T-cell (primary cell): Measurements from ENCODE around the gene LDLRAP1. TPM values are rescaled to one million over a fixed set of nuclear protein-coding genes. Genes with fewer than 3 reads are reported as not detected.

Source experiments
- ATAC-seq, 4 experiments: fragments of 200-7000 bp in 3 of 4; fragments of 150-1000 bp in 1 of 4; cut with Tn5 transposase; replicated peaks in 1 of 4; 1 replicate in 3 of 4; 2 replicates in 1 of 4; pipeline ENCODE4 v1.10.0; 2021; ENCODE audit warnings: moderate library complexity in 3 of 4, mild to moderate bottlenecking in 2 of 4, moderate number of reproducible peaks in 1 of 4
- CTCF ChIA-PET, 2 donors: fragments of 300-600 bp; sonication (Branson Sonifier 250); formaldehyde crosslinking; loops; one replicate each; lab custom pipeline; 2022; ENCODE audit warnings: antibody characterized with exemption in 2 of 2; lab: Charles Lee
- POLR2A ChIA-PET, 2 donors: fragments of 300-600 bp; sonication (Branson Sonifier 250); formaldehyde crosslinking; loops; one replicate each; lab custom pipeline; 2022; ENCODE audit warnings: antibody characterized with exemption in 2 of 2; lab: Charles Lee
- DNase-seq, 35 experiments: peaks; one replicate each; pipeline versions ENCODE4 v3.0.0 to v3.0.0-alpha.2; 2013 to 2023
- H3K27ac ChIP-seq: one replicate; pipeline ENCODE4 v1.5.1; 2013; ENCODE audit warnings: low read length
- H3K27me3 ChIP-seq, 2 experiments: replicated peaks in 1 of 2; 1 replicate in 1 of 2; 2 replicates in 1 of 2; pipeline versions ENCODE4 v1.6.1 to v1.7.0; 2013; ENCODE audit warnings: low read length in 1 of 2, mixed read lengths in 1 of 2; ENCODE audit not compliant: control insufficient read depth in 2 of 2, insufficient read depth in 2 of 2; ENCODE audit errors: extremely low read depth in 1 of 2
- H3K36me3 ChIP-seq, 2 donors: 1 replicate in 1 of 2; 2 replicates in 1 of 2; pipeline versions ENCODE4 v1.6.1 to v1.7.0; 2013; ENCODE audit warnings: low read length in 1 of 2; ENCODE audit not compliant: control insufficient read depth in 2 of 2, insufficient read depth in 1 of 2; ENCODE audit errors: extremely low read depth in 1 of 2
- H3K4me1 ChIP-seq, 2 experiments: 1 replicate in 1 of 2; 2 replicates in 1 of 2; pipeline versions ENCODE4 v1.6.1 to v1.7.0; 2013; ENCODE audit warnings: low read length in 2 of 2, mixed read lengths in 1 of 2; ENCODE audit not compliant: insufficient read depth in 2 of 2, control insufficient read depth in 1 of 2; ENCODE audit errors: extremely low read depth in 1 of 2
- H3K4me3 ChIP-seq, 2 donors: 1 replicate in 1 of 2; 2 replicates in 1 of 2; pipeline versions ENCODE4 v1.5.1 to v1.7.0; 2013; ENCODE audit warnings: mild to moderate bottlenecking in 2 of 2, low read length in 1 of 2, moderate library complexity in 1 of 2; ENCODE audit not compliant: control insufficient read depth in 1 of 2; ENCODE audit errors: extremely low read depth in 1 of 2
- H3K9me3 ChIP-seq: 2 replicates; pipeline ENCODE4 v1.7.0; 2013
- H3K27ac Mint-ChIP-seq, 2 donors: one replicate each; pipeline ENCODE4 v1.8.0; 2020 to 2021; ENCODE audit warnings: mild to moderate bottlenecking in 2 of 2, mixed read lengths in 2 of 2
- H3K27me3 Mint-ChIP-seq, 2 donors: one replicate each; pipeline ENCODE4 v1.8.0; 2021 to 2022; ENCODE audit warnings: mixed read lengths in 2 of 2
- H3K36me3 Mint-ChIP-seq: one replicate; pipeline ENCODE4 v1.8.0; 2021; ENCODE audit warnings: mixed read lengths
- H3K4me1 Mint-ChIP-seq, 3 donors: one replicate each; pipeline ENCODE4 v1.8.0; 2020 to 2022; ENCODE audit warnings: mixed read lengths in 3 of 3, mild to moderate bottlenecking in 1 of 3
- H3K4me3 Mint-ChIP-seq, 3 donors: one replicate each; pipeline ENCODE4 v1.8.0; 2020 to 2022; ENCODE audit warnings: mild to moderate bottlenecking in 3 of 3, mixed read lengths in 3 of 3, moderate library complexity in 3 of 3
- H3K9me3 Mint-ChIP-seq, 3 donors: one replicate each; pipeline ENCODE4 v1.8.0; 2020 to 2022; ENCODE audit warnings: mixed read lengths in 3 of 3
- WGBS: methylation state at CpG from one replicate; pipeline ENCODE4 v1.1.5; 2013; ENCODE audit warnings: missing lambda C conversion rate; ENCODE audit not compliant: insufficient coverage; 5-methylcytosine and 5-hydroxymethylcytosine counted together
- total RNA-seq, 35 experiments: library from RNA in 6 of 35; stranded (reverse) in 6 of 35; fragments of 120-200 nt in 1 of 35; gene quantifications; one replicate each; pipeline versions ENCODE4 v1.2.1 to v1.2.4 and lab custom pipeline; 2013 to 2026

LDLRAP1 gene
- total RNA-seq, 5 donors from 2014 or later (not counting 1 experiment from before 2014, with no cell fraction given) = 143 to 298 (median 222) TPM

DNA sequence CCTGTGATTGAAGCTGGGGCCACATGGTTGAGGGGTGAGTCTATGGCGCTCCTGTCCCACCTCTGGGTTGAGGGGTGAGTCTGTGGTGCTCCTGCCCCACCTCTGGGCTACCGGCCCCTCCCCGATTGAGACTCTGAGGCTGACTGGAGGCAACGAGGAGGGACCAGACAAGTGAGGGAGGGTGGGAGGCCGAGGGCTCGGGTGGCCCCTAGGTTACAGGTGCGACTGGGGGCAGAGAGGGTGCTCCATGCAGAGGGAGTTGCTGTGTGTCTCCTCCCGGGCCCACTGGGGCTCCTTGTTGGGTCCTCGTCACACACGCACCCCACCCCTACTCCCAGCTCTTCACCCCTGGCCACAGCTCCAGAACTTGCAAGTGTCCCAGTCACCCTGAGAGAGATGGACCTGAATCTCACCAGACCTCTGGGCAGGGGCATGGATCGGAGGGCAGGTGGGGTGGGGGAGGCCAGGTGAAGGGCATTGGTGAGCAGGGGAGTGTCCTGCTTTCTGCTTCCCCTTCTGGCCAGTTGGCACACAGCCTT is 12.8 kb downstream of the LDLRAP1 start:
- Histone ChIP-seq H3K4me3 (no peak overlapping the region), H3K9me3 (no peaks in the 10 kb centered on the region), H3K27me3 (no peaks in the 10 kb centered on the region), H3K4me1 (peaks cover 83 to 99% of the 10 kb centered on the region in 2 experiments), H3K36me3 (peaks cover 8 to 41% of the 10 kb centered on the region in 2 donors), H3K27ac (peak overlapping the region; percentile 68)
- POLR2A ChIA-PET = no interaction called here
- DNase-seq = no peak
- no peak for ATAC-seq
- H3K4me1 Mint-ChIP-seq = peaks cover 95 to 99% (median 99%) of the 10 kb centered on the region in 3 donors
- WGBS = 78% methylated on average over 5 of the region's 11 CpGs
- CTCF ChIA-PET = interaction anchor here (0.5 to 0.9 kb wide), 4 partner anchors 10 to 205 kb away, joined by 3 to 4 read pairs (median 4); no protein-coding TSS in a partner anchor
- H3K4me3 Mint-ChIP-seq = peak overlapping the region in 1 of 3 donors; percentile 99
- peaks cover 44% of the 10 kb centered on the region for H3K36me3 Mint-ChIP-seq
- H3K27me3 Mint-ChIP-seq = no peaks in the 10 kb centered on the region
- H3K9me3 Mint-ChIP-seq = no peaks in the 10 kb centered on the region
- H3K27ac Mint-ChIP-seq = peak overlapping the region; percentile 97 to 100

GRCh38 chr1:25556791-25557476 is 13.5 kb downstream of the LDLRAP1 start:
- peak in 14 of 35 experiments; percentile 12 to 74 (median 40) for DNase-seq
- WGBS = 86% methylated on average over 10 of the region's 10 CpGs
- no peaks in the 10 kb centered on the region for H3K9me3 Mint-ChIP-seq
- H3K27ac Mint-ChIP-seq = peak overlapping the region; percentile 97 to 100
- Histone ChIP-seq H3K36me3 (peaks cover 8 to 41% of the 10 kb centered on the region in 2 donors), H3K27ac (peak overlapping the region; percentile 84), H3K4me1 (peaks cover 82 to 99% of the 10 kb centered on the region in 2 experiments), H3K9me3 (no peaks in the 10 kb centered on the region), H3K27me3 (no peaks in the 10 kb centered on the region), H3K4me3 (no peak overlapping the region)
- peaks cover 44% of the 10 kb centered on the region for H3K36me3 Mint-ChIP-seq
- ATAC-seq = peak; percentile 56 to 67 (median 63)
- H3K4me3 Mint-ChIP-seq = peak overlapping the region in 2 of 3 donors; percentile 4 to 99
- no peaks in the 10 kb centered on the region for H3K27me3 Mint-ChIP-seq
- POLR2A ChIA-PET = no interaction called here
- H3K4me1 Mint-ChIP-seq = peaks cover 95 to 99% (median 99%) of the 10 kb centered on the region in 3 donors
- CTCF ChIA-PET = interaction anchor here (0.5 to 0.9 kb wide), 5 partner anchors 10 to 1163 kb away, joined by 3 to 4 read pairs (median 3); no protein-coding TSS in a partner anchor

- Histone ChIP-seq H3K4me3 (no peak overlapping the region), H3K27me3 (no peaks in the 10 kb centered on the region), H3K27ac (peak overlapping the region; percentile 84), H3K36me3 (peaks cover 8 to 41% of the 10 kb centered on the region in 2 donors), H3K4me1 (peaks cover 81 to 99% of the 10 kb centered on the region in 2 experiments), H3K9me3 (no peaks in the 10 kb centered on the region)
- Mint-ChIP-seq H3K4me1 (peaks cover 95 to 99% (median 99%) of the 10 kb centered on the region in 3 donors), H3K9me3 (no peaks in the 10 kb centered on the region), H3K4me3 (peak overlapping the region in 1 of 3 donors; percentile 99), H3K27ac (peak overlapping the region; percentile 97 to 100), H3K27me3 (no peaks in the 10 kb centered on the region), H3K36me3 (peaks cover 44% of the 10 kb centered on the region)
- WGBS = 100% methylated on average over 3 of the region's 7 CpGs
- ATAC-seq (no peak), DNase-seq (no peak)
- ChIA-PET CTCF (no interaction called here), POLR2A (interaction anchor here in 1 of 2 donors (0.6 kb wide), 1 partner anchor 58 kb away, joined by 6 read pairs; no protein-coding TSS in a partner anchor)
Measured at GRCh38 chr1:25557543-25557942, 14.1 kb downstream of the LDLRAP1 start.

DNA sequence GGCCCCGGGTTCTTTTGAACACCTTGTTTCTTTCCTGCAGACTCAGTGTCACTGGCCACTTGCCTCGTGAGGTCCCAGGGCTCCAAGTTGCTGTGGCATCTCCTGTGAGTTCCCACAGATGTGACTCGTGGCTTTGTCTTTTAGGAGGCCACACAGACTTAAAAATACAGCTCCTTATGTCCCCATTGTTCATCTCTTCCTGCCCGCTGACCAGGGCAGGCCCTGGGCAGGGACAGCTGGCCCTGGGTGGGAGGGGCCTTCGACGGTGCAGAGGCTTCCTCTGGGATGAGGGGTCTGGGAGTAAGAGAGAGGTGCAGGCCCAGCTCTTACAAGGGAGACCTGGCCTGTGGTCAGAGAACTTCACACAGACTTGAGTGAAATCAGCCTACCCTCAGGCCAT is 15.6 kb downstream of the LDLRAP1 start:
- POLR2A ChIA-PET = interaction anchor here in 1 of 2 donors (0.5 kb wide), 1 partner anchor 19 kb away, joined by 3 read pairs; no protein-coding TSS in a partner anchor
- H3K4me3 Mint-ChIP-seq = peak overlapping the region in 1 of 3 donors; percentile 99

GRCh38 chr1:25560001-25560400 is 16.6 kb downstream of the LDLRAP1 start:
- ChIA-PET POLR2A (no interaction called here), CTCF (no interaction called here)
- no peaks in the 10 kb centered on the region for H3K9me3 Mint-ChIP-seq
- WGBS = 37% methylated on average over 5 of the region's 9 CpGs
- Histone ChIP-seq H3K9me3 (no peaks in the 10 kb centered on the region), H3K36me3 (peaks cover 5 to 45% of the 10 kb centered on the region in 2 donors), H3K27ac (peak overlapping the region; percentile 84), H3K4me1 (peaks cover 82 to 100% of the 10 kb centered on the region in 2 experiments), H3K4me3 (peak overlapping the region in 1 of 2 donors; percentile 27), H3K27me3 (no peaks in the 10 kb centered on the region)
- DNase-seq = peak in 2 of 35 experiments; percentile 13 to 42
- no peaks in the 10 kb centered on the region for H3K27me3 Mint-ChIP-seq
- no peak for ATAC-seq
- H3K4me3 Mint-ChIP-seq = peak overlapping the region in 2 of 3 donors; percentile 13 to 99
- peaks cover 54% of the 10 kb centered on the region for H3K36me3 Mint-ChIP-seq
- H3K4me1 Mint-ChIP-seq = peaks cover 88 to 96% (median 92%) of the 10 kb centered on the region in 3 donors
- peak overlapping the region; percentile 97 to 100 for H3K27ac Mint-ChIP-seq

More for the DNA sequence above, 15.6 kb downstream of the LDLRAP1 start:
- WGBS = 90% methylated on average over 2 of the region's 6 CpGs
- no peaks in the 10 kb centered on the region for H3K9me3 ChIP-seq
- Mint-ChIP-seq H3K36me3 (peaks cover 54% of the 10 kb centered on the region), H3K27me3 (no peaks in the 10 kb centered on the region), H3K27ac (peak overlapping the region; percentile 97 to 100), H3K4me1 (peaks cover 88 to 96% (median 92%) of the 10 kb centered on the region in 3 donors), H3K9me3 (no peaks in the 10 kb centered on the region)
- CTCF ChIA-PET = no interaction called here
- H3K4me1 ChIP-seq = peaks cover 77 to 100% of the 10 kb centered on the region in 2 experiments
- H3K27ac ChIP-seq = peak overlapping the region; percentile 84
- ATAC-seq (no peak), DNase-seq (no peak)
- H3K4me3 ChIP-seq = no peak overlapping the region
- H3K36me3 ChIP-seq = peaks cover 8 to 42% of the 10 kb centered on the region in 2 donors
- no peaks in the 10 kb centered on the region for H3K27me3 ChIP-seq

DNA sequence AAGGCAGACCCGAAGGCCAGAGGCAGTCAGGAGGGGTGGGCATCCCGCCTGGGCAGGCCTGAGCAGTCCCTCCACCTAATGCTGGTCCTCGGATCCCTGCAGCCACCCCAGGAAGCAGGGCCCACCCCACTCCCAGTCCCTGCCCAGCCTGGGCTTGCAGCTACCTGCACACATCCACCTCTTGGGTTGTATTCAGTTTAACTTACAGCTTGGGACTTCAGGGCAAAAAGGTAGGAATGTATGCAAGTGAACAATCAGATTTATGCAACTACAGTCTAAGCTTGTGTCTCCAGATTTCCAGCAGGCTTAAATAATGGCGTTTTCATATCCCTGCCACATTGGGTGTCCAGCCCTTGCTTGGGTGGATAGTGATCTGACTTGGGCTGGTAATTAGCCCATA is 17.4 kb downstream of the LDLRAP1 start:
- POLR2A ChIA-PET = no interaction called here
- no peaks in the 10 kb centered on the region for H3K27me3 ChIP-seq
- ATAC-seq (no peak), DNase-seq (no peak)
- H3K4me3 ChIP-seq = no peak overlapping the region
- Mint-ChIP-seq H3K4me1 (peaks cover 89 to 95% (median 90%) of the 10 kb centered on the region in 3 donors), H3K36me3 (peaks cover 54% of the 10 kb centered on the region), H3K27me3 (no peaks in the 10 kb centered on the region), H3K4me3 (peak overlapping the region in 1 of 3 donors; percentile 99), H3K9me3 (no peaks in the 10 kb centered on the region), H3K27ac (peak overlapping the region; percentile 97 to 100)
- H3K9me3 ChIP-seq = no peaks in the 10 kb centered on the region
- CTCF ChIA-PET = no interaction called here
- peak overlapping the region; percentile 84 for H3K27ac ChIP-seq
- H3K4me1 ChIP-seq = peaks cover 82 to 100% of the 10 kb centered on the region in 2 experiments
- 100% methylated on average over 2 of the region's 4 CpGs for WGBS
- H3K36me3 ChIP-seq = peaks cover 3 to 51% of the 10 kb centered on the region in 2 donors
